DLD1 (cell line): ENCODE data around the gene APBB2.

ENCODE experiments used
- in situ Hi-C: cut with HindIII; loops from 2 replicates; pipeline ENCODE4 v1.10.0; 2017; ENCODE audit warnings: low sequenced_read_pairs

Gene APBB2

GRCh38 chr4:40991908-40992307 is 222.4 kb downstream of the APBB2 start:
- in situ Hi-C loops, result loop anchor here (25.0 kb wide), 1 partner anchor 220 kb away; the partner anchor contains the start of gene APBB2

GRCh38 chr4:40990899-40991265 is 223.5 kb downstream of the APBB2 start:
- in situ Hi-C loops, result loop anchor here (25.0 kb wide), 1 partner anchor 221 kb away; the partner anchor contains the start of gene APBB2

GRCh38 chr4:40990236-40990898 is 224.0 kb downstream of the APBB2 start:
- in situ Hi-C loops, result loop anchor here (25.0 kb wide), 1 partner anchor 222 kb away; the partner anchor contains the start of gene APBB2

GRCh38 chr4:40987151-40987550 is 227.2 kb downstream of the APBB2 start:
- in situ Hi-C loops, result loop anchor here (25.0 kb wide), 1 partner anchor 225 kb away; the partner anchor contains the start of gene APBB2

GRCh38 chr4:40986375-40986774 is 228.0 kb downstream of the APBB2 start:
- in situ Hi-C loops, result loop anchor here (25.0 kb wide), 1 partner anchor 226 kb away; the partner anchor contains the start of gene APBB2

- in situ Hi-C loops, result loop anchor here (25.0 kb wide), 1 partner anchor 228 kb away; the partner anchor contains the start of gene APBB2
Observed at GRCh38 chr4:40984051-40984450, 230.3 kb downstream of the APBB2 start.

GRCh38 chr4:40980318-40980883 is 233.9 kb downstream of the APBB2 start:
- in situ Hi-C loops, result loop anchor here (25.0 kb wide), 1 partner anchor 232 kb away; the partner anchor contains the start of gene APBB2

GRCh38 chr4:40978548-40978947 is 235.8 kb downstream of the APBB2 start:
- in situ Hi-C loops, result loop anchor here (25.0 kb wide), 1 partner anchor 234 kb away; the partner anchor contains the start of gene APBB2

- in situ Hi-C loops, result loop anchor here (25.0 kb wide), 1 partner anchor 236 kb away; the partner anchor contains the start of gene APBB2
Observed at GRCh38 chr4:40976343-40976742, 238.0 kb downstream of the APBB2 start.

- in situ Hi-C loops, result no loop called here
Observed at GRCh38 chr4:40972722-40973121, 241.6 kb downstream of the APBB2 start.

GRCh38 chr4:40971338-40971737 is 243.0 kb downstream of the APBB2 start:
- in situ Hi-C loops, result no loop called here

GRCh38 chr4:40969501-40969900 is 244.8 kb downstream of the APBB2 start:
- in situ Hi-C loops, result no loop called here

- in situ Hi-C loops, result no loop called here
Observed at GRCh38 chr4:40967550-40967949, 246.8 kb downstream of the APBB2 start.

- in situ Hi-C loops, result no loop called here
Observed at GRCh38 chr4:40966091-40966490, 248.3 kb downstream of the APBB2 start.

GRCh38 chr4:40963897-40964478 is 250.4 kb downstream of the APBB2 start:
- in situ Hi-C loops, result no loop called here

- in situ Hi-C loops, result no loop called here
Observed at GRCh38 chr4:40962551-40963180, 251.7 kb downstream of the APBB2 start.

- in situ Hi-C loops, result no loop called here
Observed at GRCh38 chr4:40960941-40961340, 253.4 kb downstream of the APBB2 start.

GRCh38 chr4:40957281-40957680 is 257.1 kb downstream of the APBB2 start:
- in situ Hi-C loops, result no loop called here

- in situ Hi-C loops, result no loop called here
Observed at GRCh38 chr4:40956721-40957255, 257.6 kb downstream of the APBB2 start.

GRCh38 chr4:40954088-40954668 is 260.2 kb downstream of the APBB2 start:
- in situ Hi-C loops, result no loop called here
